ENCODE results near the gene MBNL1.

Gene MBNL1

GRCh38 chr3:152382312-152383135 is 113.8 kb downstream of the MBNL1 start:
- DNase-seq (ENCODE audit: low read depth) = peak; percentile 44
- TF ChIP-seq, protein P1, sequence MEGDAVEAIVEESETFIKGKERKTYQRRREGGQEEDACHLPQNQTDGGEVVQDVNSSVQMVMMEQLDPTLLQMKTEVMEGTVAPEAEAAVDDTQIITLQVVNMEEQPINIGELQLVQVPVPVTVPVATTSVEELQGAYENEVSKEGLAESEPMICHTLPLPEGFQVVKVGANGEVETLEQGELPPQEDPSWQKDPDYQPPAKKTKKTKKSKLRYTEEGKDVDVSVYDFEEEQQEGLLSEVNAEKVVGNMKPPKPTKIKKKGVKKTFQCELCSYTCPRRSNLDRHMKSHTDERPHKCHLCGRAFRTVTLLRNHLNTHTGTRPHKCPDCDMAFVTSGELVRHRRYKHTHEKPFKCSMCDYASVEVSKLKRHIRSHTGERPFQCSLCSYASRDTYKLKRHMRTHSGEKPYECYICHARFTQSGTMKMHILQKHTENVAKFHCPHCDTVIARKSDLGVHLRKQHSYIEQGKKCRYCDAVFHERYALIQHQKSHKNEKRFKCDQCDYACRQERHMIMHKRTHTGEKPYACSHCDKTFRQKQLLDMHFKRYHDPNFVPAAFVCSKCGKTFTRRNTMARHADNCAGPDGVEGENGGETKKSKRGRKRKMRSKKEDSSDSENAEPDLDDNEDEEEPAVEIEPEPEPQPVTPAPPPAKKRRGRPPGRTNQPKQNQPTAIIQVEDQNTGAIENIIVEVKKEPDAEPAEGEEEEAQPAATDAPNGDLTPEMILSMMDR (IDR thresholded peaks at IDR 0.05; ENCODE audit: low read length, missing control alignments) = no peak
- H3K4me3 ChIP-seq (replicated peaks; ENCODE audit: low read depth, low read length) = peak overlapping the region; percentile 39

- TF ChIP-seq, protein P1 (IDR thresholded peaks at IDR 0.05; ENCODE audit: low read length, missing control alignments) = no peak
- no peak overlapping the region for H3K4me3 ChIP-seq (replicated peaks; ENCODE audit: low read depth, low read length)
- DNase-seq (ENCODE audit: low read depth) = no peak
Measured at GRCh38 chr3:152383136-152383606, 114.4 kb downstream of the MBNL1 start.

- TF ChIP-seq, protein P1 (IDR thresholded peaks at IDR 0.05; ENCODE audit: low read length, missing control alignments) = no peak
- no peak for DNase-seq (ENCODE audit: low read depth)
- H3K4me3 ChIP-seq (replicated peaks; ENCODE audit: low read depth, low read length) = no peak overlapping the region
Measured at GRCh38 chr3:152384412-152384811, 115.7 kb downstream of the MBNL1 start.

DNA sequence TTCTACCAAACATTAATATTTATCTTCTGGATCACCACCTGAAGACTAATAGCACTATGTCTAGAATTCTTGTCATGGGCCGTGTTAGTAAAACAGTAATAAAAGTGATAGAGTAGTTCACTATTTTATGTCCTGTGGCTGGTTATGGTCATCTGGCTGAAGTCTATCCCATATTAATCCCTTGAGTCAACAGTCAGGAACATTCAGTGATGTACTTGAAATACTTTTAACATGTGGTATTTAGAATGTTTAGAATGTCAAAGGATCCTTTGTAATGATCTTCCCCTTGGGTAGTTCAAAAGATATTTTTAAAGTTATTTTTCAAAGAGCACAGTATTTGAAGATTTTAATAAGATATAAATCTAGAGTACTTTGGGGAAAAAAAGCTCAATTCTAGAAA is 117.0 kb downstream of the MBNL1 start:
- peak; percentile 56 for DNase-seq (ENCODE audit: low read depth)
- H3K4me3 ChIP-seq (replicated peaks; ENCODE audit: low read depth, low read length) = no peak overlapping the region
- TF ChIP-seq, protein P1 (IDR thresholded peaks at IDR 0.05; ENCODE audit: low read length, missing control alignments) = no peak

GRCh38 chr3:152386208-152386607 is 117.5 kb downstream of the MBNL1 start:
- H3K4me3 ChIP-seq (replicated peaks; ENCODE audit: low read depth, low read length) = no peak overlapping the region
- TF ChIP-seq, protein P1 (IDR thresholded peaks at IDR 0.05; ENCODE audit: low read length, missing control alignments) = no peak
- DNase-seq (ENCODE audit: low read depth) = no peak

- DNase-seq (ENCODE audit: low read depth) = no peak
- no peak overlapping the region for H3K4me3 ChIP-seq (replicated peaks; ENCODE audit: low read depth, low read length)
- TF ChIP-seq, protein P1 (IDR thresholded peaks at IDR 0.05; ENCODE audit: low read length, missing control alignments) = no peak
Measured at GRCh38 chr3:152388631-152389030, 119.9 kb downstream of the MBNL1 start.

Measured in fibroblast of pulmonary artery (primary cell).